ENCODE data around the gene FARS2. TPM values are rescaled to one million over a fixed set of nuclear protein-coding genes. Genes with fewer than 3 reads are reported as not detected.

FARS2 gene
- total and polyA plus RNA-seq, 7 donors = 10.6 to 17.5 (median 14.4) TPM

GRCh38 chr6:5744497-5744896 is 483.2 kb downstream of the FARS2 start:
- no peaks in the 10 kb centered on the region for H3K27me3 ChIP-seq (ENCODE audit: insufficient read depth in 3 of 3, low read length in 2 of 3)
- ATAC-seq (no peak), DNase-seq (no peak)
- H3K27ac ChIP-seq = no peak overlapping the region
- 73 to 78% (median 77%) methylated on average over 5 of the region's 5 CpGs for WGBS, 3 donors
- TF ChIP-seq, protein P1, sequence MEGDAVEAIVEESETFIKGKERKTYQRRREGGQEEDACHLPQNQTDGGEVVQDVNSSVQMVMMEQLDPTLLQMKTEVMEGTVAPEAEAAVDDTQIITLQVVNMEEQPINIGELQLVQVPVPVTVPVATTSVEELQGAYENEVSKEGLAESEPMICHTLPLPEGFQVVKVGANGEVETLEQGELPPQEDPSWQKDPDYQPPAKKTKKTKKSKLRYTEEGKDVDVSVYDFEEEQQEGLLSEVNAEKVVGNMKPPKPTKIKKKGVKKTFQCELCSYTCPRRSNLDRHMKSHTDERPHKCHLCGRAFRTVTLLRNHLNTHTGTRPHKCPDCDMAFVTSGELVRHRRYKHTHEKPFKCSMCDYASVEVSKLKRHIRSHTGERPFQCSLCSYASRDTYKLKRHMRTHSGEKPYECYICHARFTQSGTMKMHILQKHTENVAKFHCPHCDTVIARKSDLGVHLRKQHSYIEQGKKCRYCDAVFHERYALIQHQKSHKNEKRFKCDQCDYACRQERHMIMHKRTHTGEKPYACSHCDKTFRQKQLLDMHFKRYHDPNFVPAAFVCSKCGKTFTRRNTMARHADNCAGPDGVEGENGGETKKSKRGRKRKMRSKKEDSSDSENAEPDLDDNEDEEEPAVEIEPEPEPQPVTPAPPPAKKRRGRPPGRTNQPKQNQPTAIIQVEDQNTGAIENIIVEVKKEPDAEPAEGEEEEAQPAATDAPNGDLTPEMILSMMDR (IDR thresholded peaks at IDR 0.05) = no peak
- intact Hi-C loops (cut with DNase I) = loop anchor here in 1 of 2 donors (10.0 kb wide), 1 partner anchor 260 kb away; the partner anchor contains the start of gene NRN1
- peaks cover 23% of the 10 kb centered on the region for H3K4me1 ChIP-seq
- H3K9me3 ChIP-seq = no peaks in the 10 kb centered on the region
- H3K36me3 ChIP-seq (ENCODE audit: insufficient read depth in 1 of 2, low read depth in 1 of 2) = no peaks in the 10 kb centered on the region
- no peak overlapping the region for H3K4me3 ChIP-seq

GRCh38 chr6:5745081-5745480 is 483.8 kb downstream of the FARS2 start:
- TF ChIP-seq, protein P1 (IDR thresholded peaks at IDR 0.05) = no peak
- WGBS, 3 donors = 62 to 93% (median 76%) methylated on average over 2 of the region's 2 CpGs

GRCh38 chr6:5746053-5746758 is 484.9 kb downstream of the FARS2 start:
- DNase-seq = no peak
- Histone ChIP-seq H3K27ac (no peak overlapping the region), H3K9me3 (no peaks in the 10 kb centered on the region), H3K4me1 (peaks cover 27% of the 10 kb centered on the region), H3K27me3 (ENCODE audit: insufficient read depth in 3 of 3, low read length in 2 of 3) (no peaks in the 10 kb centered on the region), H3K36me3 (ENCODE audit: insufficient read depth in 1 of 2, low read depth in 1 of 2) (no peaks in the 10 kb centered on the region), H3K4me3 (no peak overlapping the region)
- intact Hi-C loops (cut with DNase I) = loop anchor here in 1 of 2 donors (10.0 kb wide), 1 partner anchor 259 kb away; the partner anchor contains the start of gene NRN1
- 47 to 63% (median 58%) methylated on average over 12 of the region's 12 CpGs for WGBS, 3 donors
- TF ChIP-seq, protein P1 (IDR thresholded peaks at IDR 0.05) = peak; percentile 36
- peak; percentile 70 to 93 (median 85) for ATAC-seq

More at GRCh38 chr6:5745081-5745480, 483.8 kb downstream of the FARS2 start:
- DNase-seq (no peak), ATAC-seq (no peak)
- H3K36me3 ChIP-seq (ENCODE audit: insufficient read depth in 1 of 2, low read depth in 1 of 2) = no peaks in the 10 kb centered on the region
- H3K4me3 ChIP-seq = no peak overlapping the region
- H3K27ac ChIP-seq = no peak overlapping the region
- no peaks in the 10 kb centered on the region for H3K9me3 ChIP-seq
- H3K27me3 ChIP-seq (ENCODE audit: insufficient read depth in 3 of 3, low read length in 2 of 3) = no peaks in the 10 kb centered on the region
- H3K4me1 ChIP-seq = peaks cover 23% of the 10 kb centered on the region
- intact Hi-C loops (cut with DNase I) = loop anchor here in 1 of 2 donors (10.0 kb wide), 1 partner anchor 260 kb away; the partner anchor contains the start of gene NRN1

DNA sequence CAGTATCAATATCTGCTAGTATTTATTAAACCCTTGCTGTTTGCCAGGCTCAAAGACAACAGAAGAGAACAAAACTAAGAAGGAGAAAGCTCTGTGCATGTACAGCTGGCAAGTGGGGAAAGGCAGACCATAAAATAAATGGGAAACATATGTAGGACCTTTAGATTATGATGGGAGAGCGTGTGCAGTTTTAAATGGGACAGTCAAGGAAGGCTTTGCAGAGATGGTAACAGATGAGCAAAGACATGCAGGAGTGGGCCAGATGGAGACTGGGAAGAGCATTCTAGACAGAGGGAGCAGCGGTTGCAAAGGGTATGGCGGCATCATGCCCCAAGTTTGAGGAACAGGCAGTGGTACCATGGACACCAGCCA is 485.4 kb downstream of the FARS2 start:
- ATAC-seq (no peak), DNase-seq (no peak)
- Histone ChIP-seq H3K27ac (no peak overlapping the region), H3K9me3 (no peaks in the 10 kb centered on the region), H3K4me1 (peaks cover 32% of the 10 kb centered on the region), H3K4me3 (no peak overlapping the region), H3K36me3 (ENCODE audit: insufficient read depth in 1 of 2, low read depth in 1 of 2) (no peaks in the 10 kb centered on the region), H3K27me3 (ENCODE audit: insufficient read depth in 3 of 3, low read length in 2 of 3) (no peaks in the 10 kb centered on the region)
- WGBS, 3 donors = 98 to 99% (median 99%) methylated on average over 3 of the region's 3 CpGs
- TF ChIP-seq, protein P1 (IDR thresholded peaks at IDR 0.05) = no peak
- intact Hi-C loops (cut with DNase I) = loop anchor here in 1 of 2 donors (10.0 kb wide), 1 partner anchor 258 kb away; the partner anchor contains the start of gene NRN1
